SK-MEL-5 (cell line): ENCODE data around the gene INAFM2. TPM values are rescaled to one million over a fixed set of nuclear protein-coding genes. Genes with fewer than 3 reads are reported as not detected.

ENCODE experiments used
- DNase-seq: peaks from one replicate; pipeline ENCODE4 v3.0.0-alpha.2; 2016; ENCODE audit warnings: low read depth, low spot score
- in situ Hi-C: cut with HindIII; loops from 2 replicates; pipeline ENCODE4 v1.10.0; 2016; ENCODE audit warnings: low sequenced_read_pairs, high pct_unique_total_duplicates, low pct_unique_long_range_greater_than_20kb
- total RNA-seq: library from RNA; depleted of rRNA; stranded (reverse); fragments of >200 nt; shearing (Covaris generic); gene quantifications from 2 replicates; pipeline ENCODE4 v1.2.3, GENCODE V29; 2014

Gene INAFM2
- total RNA-seq, 1 experiment from 2014 or later, result 11.5 TPM

- in situ Hi-C loops, result no loop called here
- no peak for DNase-seq
Measured at GRCh38 chr15:40285554-40286011, 37.9 kb upstream of the INAFM2 start.

- no peak for DNase-seq
- in situ Hi-C loops, result no loop called here
Measured at GRCh38 chr15:40286061-40286532, 37.4 kb upstream of the INAFM2 start.

- no peak for DNase-seq
- in situ Hi-C loops, result no loop called here
Measured at GRCh38 chr15:40286794-40287193, 36.7 kb upstream of the INAFM2 start.

- in situ Hi-C loops, result no loop called here
- no peak for DNase-seq
Measured at GRCh38 chr15:40287505-40287904, 36.0 kb upstream of the INAFM2 start.

- no peak for DNase-seq
- in situ Hi-C loops, result no loop called here
Measured at GRCh38 chr15:40287968-40288367, 35.5 kb upstream of the INAFM2 start.

GRCh38 chr15:40289140-40289775 is 34.2 kb upstream of the INAFM2 start:
- in situ Hi-C loops, result no loop called here

GRCh38 chr15:40290545-40290917 is 33.0 kb upstream of the INAFM2 start:
- DNase-seq, result no peak
- in situ Hi-C loops, result no loop called here

More at GRCh38 chr15:40289140-40289775, 34.2 kb upstream of the INAFM2 start:
- DNase-seq, result no peak

GRCh38 chr15:40290918-40291574 is 32.4 kb upstream of the INAFM2 start:
- no peak for DNase-seq
- in situ Hi-C loops, result no loop called here

GRCh38 chr15:40292246-40292645 is 31.2 kb upstream of the INAFM2 start:
- no peak for DNase-seq
- in situ Hi-C loops, result no loop called here

- in situ Hi-C loops, result no loop called here
- no peak for DNase-seq
Measured at GRCh38 chr15:40293006-40293405, 30.5 kb upstream of the INAFM2 start.

GRCh38 chr15:40293905-40294895 is 29.3 kb upstream of the INAFM2 start:
- DNase-seq, result no peak
- in situ Hi-C loops, result no loop called here

- no peak for DNase-seq
- in situ Hi-C loops, result no loop called here
Measured at GRCh38 chr15:40295297-40295696, 28.2 kb upstream of the INAFM2 start.

GRCh38 chr15:40295877-40296560 is 27.5 kb upstream of the INAFM2 start:
- DNase-seq, result no peak
- in situ Hi-C loops, result no loop called here

- in situ Hi-C loops, result no loop called here
- DNase-seq, result no peak
Measured at GRCh38 chr15:40296561-40297230, 26.8 kb upstream of the INAFM2 start.

- in situ Hi-C loops, result no loop called here
- no peak for DNase-seq
Measured at GRCh38 chr15:40297356-40297755, 26.1 kb upstream of the INAFM2 start.

GRCh38 chr15:40298216-40298935 is 25.1 kb upstream of the INAFM2 start:
- in situ Hi-C loops, result no loop called here

GRCh38 chr15:40300367-40300766 is 23.1 kb upstream of the INAFM2 start:
- no peak for DNase-seq
- in situ Hi-C loops, result no loop called here

More at GRCh38 chr15:40298216-40298935, 25.1 kb upstream of the INAFM2 start:
- no peak for DNase-seq
